Esophagus squamous epithelium (tissue), 5 donors: ENCODE measurements around the gene FBXO22. TPM values are rescaled to one million over a fixed set of nuclear protein-coding genes. Genes with fewer than 3 reads are reported as not detected.

Experiments
- DNase-seq: peaks from one replicate; lab custom pipeline; 2025; lab: John Stamatoyannopoulos, UW
- H3K27ac ChIP-seq, 4 donors: fragments of 200-600 bp; sonication (generic); one replicate each; pipeline ENCODE4 v1.5.1; 2016 to 2019; ENCODE audit warnings: mild to moderate bottlenecking in 1 of 4
- H3K27me3 ChIP-seq, 4 donors: fragments of 200-600 bp; sonication (generic); 1 replicate in 3 of 4; 2 replicates in 1 of 4; pipeline versions ENCODE4 v1.5.1 to v1.6.0; 2017 to 2021; ENCODE audit warnings: antibody characterized with exemption in 1 of 4
- H3K36me3 ChIP-seq, 3 donors: fragments of 200-600 bp; sonication (generic); one replicate each; pipeline ENCODE4 v1.5.1; 2016 to 2019
- H3K4me1 ChIP-seq, 3 donors: fragments of 200-600 bp; sonication (generic); one replicate each; pipeline ENCODE4 v1.5.1; 2017 to 2019
- H3K4me3 ChIP-seq, 4 donors: fragments of 200-600 bp; sonication (generic); 1 replicate in 3 of 4; 2 replicates in 1 of 4; pipeline ENCODE4 v1.5.1; 2016 to 2019; ENCODE audit warnings: mild to moderate bottlenecking in 2 of 4, moderate library complexity in 1 of 4
- H3K9me3 ChIP-seq, 3 donors: fragments of 200-600 bp; sonication (generic); one replicate each; pipeline ENCODE4 v1.5.1; 2016 to 2019
- CTCF ChIP-seq, 6 experiments: fragments of 450-650 bp in 4 of 6; fragments of 200-600 bp in 2 of 6; sonication (generic) in 2 of 6; IDR thresholded peaks; one replicate each; pipeline ENCODE4 v1.5.1; 2016 to 2019; ENCODE audit warnings: antibody characterized with exemption in 6 of 6, mild to moderate bottlenecking in 4 of 6, moderate library complexity in 4 of 6
- POLR2A ChIP-seq, 4 donors: fragments of 450-650 bp; IDR thresholded peaks; one replicate each; pipeline ENCODE4 v1.6.1; 2017; ENCODE audit warnings: antibody characterized with exemption in 4 of 4, mild to moderate bottlenecking in 4 of 4, moderate library complexity in 3 of 4
- WGBS, 2 donors: methylation state at CpG; one replicate each; pipeline ENCODE4 v1.1.5; 2018; 5-methylcytosine and 5-hydroxymethylcytosine counted together
- intact Hi-C: fragments of 100-400 bp; cut with DNase I; formaldehyde crosslinking; loops from one replicate; pipeline ENCODE4 v1.15.0; 2022
- total RNA-seq, 4 donors: library from RNA; depleted of rRNA; stranded (reverse); fragments of >200 nt; gene quantifications; one replicate each; pipeline ENCODE4 v1.1.0, GENCODE V29; 2016
- donor health status: DM: yes; HTN: yes; CAD: no.

FBXO22 gene
- total RNA-seq, 4 donors from 2014 or later = 5.6 to 18.9 (median 15.4) TPM

GRCh38 chr15:75929799-75930565 lies 26.3 kb downstream of the FBXO22 start:
- H3K4me3 ChIP-seq = no peak overlapping the region
- TF ChIP-seq CTCF (IDR thresholded peaks at IDR 0.05) (no peak), POLR2A (IDR thresholded peaks at IDR 0.05) (no peak)
- H3K4me1 ChIP-seq = no peaks in the 10 kb centered on the region
- no peak overlapping the region for H3K27ac ChIP-seq
- DNase-seq = no peak
- H3K36me3 ChIP-seq = peaks cover 0 to 78% (median 2%) of the 10 kb centered on the region in 3 donors
- H3K27me3 ChIP-seq = no peaks in the 10 kb centered on the region
- no peaks in the 10 kb centered on the region for H3K9me3 ChIP-seq
- WGBS, 2 donors = 62 to 66% methylated on average over 5 of the region's 5 CpGs
- intact Hi-C loops = no loop called here

GRCh38 chr15:75930866-75931265 lies 27.2 kb downstream of the FBXO22 start:
- no peaks in the 10 kb centered on the region for H3K9me3 ChIP-seq
- TF ChIP-seq CTCF (IDR thresholded peaks at IDR 0.05) = no peak
- H3K4me1 ChIP-seq = no peaks in the 10 kb centered on the region
- no peak for DNase-seq
- intact Hi-C loops = no loop called here
- H3K36me3 ChIP-seq = peaks cover 0 to 85% (median 2%) of the 10 kb centered on the region in 3 donors
- no peak overlapping the region for H3K4me3 ChIP-seq
- no peaks in the 10 kb centered on the region for H3K27me3 ChIP-seq
- WGBS, 2 donors = 94 to 100% methylated on average over 2 of the region's 2 CpGs
- no peak overlapping the region for H3K27ac ChIP-seq

- WGBS, 2 donors = 65 to 71% methylated on average over 3 of the region's 3 CpGs
- intact Hi-C loops = no loop called here
- H3K27ac ChIP-seq = no peak overlapping the region
These were observed 38.8 kb downstream of the FBXO22 start for GRCh38 chr15:75942464-75942863.

GRCh38 chr15:75943246-75943645 lies 39.6 kb downstream of the FBXO22 start:
- Histone ChIP-seq H3K9me3 (no peaks in the 10 kb centered on the region), H3K4me1 (peaks cover 0 to 10% (median 4%) of the 10 kb centered on the region in 3 donors), H3K27ac (no peak overlapping the region), H3K36me3 (no peaks in the 10 kb centered on the region), H3K27me3 (peaks cover 0 to 6% (median 0%) of the 10 kb centered on the region in 4 donors), H3K4me3 (no peak overlapping the region)
- intact Hi-C loops = no loop called here
- WGBS, 2 donors = 65 to 75% methylated on average over 5 of the region's 5 CpGs
- TF ChIP-seq CTCF (IDR thresholded peaks at IDR 0.05) = no peak
- TF ChIP-seq POLR2A (IDR thresholded peaks at IDR 0.05) = no peak
- DNase-seq = no peak

More at GRCh38 chr15:75942464-75942863, 38.8 kb downstream of the FBXO22 start:
- Histone ChIP-seq H3K36me3 (no peaks in the 10 kb centered on the region), H3K9me3 (no peaks in the 10 kb centered on the region), H3K4me3 (no peak overlapping the region), H3K4me1 (peaks cover 0 to 10% (median 4%) of the 10 kb centered on the region in 3 donors), H3K27me3 (no peaks in the 10 kb centered on the region)
- DNase-seq = no peak
- no peak for TF ChIP-seq POLR2A (IDR thresholded peaks at IDR 0.05)
- no peak for TF ChIP-seq CTCF (IDR thresholded peaks at IDR 0.05)

- H3K4me3 ChIP-seq = no peak overlapping the region
- H3K4me1 ChIP-seq = peaks cover 0 to 10% (median 4%) of the 10 kb centered on the region in 3 donors
- no peak for TF ChIP-seq CTCF (IDR thresholded peaks at IDR 0.05)
- no peak for TF ChIP-seq POLR2A (IDR thresholded peaks at IDR 0.05)
- no peaks in the 10 kb centered on the region for H3K9me3 ChIP-seq
- H3K27me3 ChIP-seq = peaks cover 0 to 11% (median 0%) of the 10 kb centered on the region in 4 donors
- no peak overlapping the region for H3K27ac ChIP-seq
- no peaks in the 10 kb centered on the region for H3K36me3 ChIP-seq
- WGBS, 2 donors = 0 to 33% methylated on average over 1 of the region's 1 CpG
- intact Hi-C loops = no loop called here
- DNase-seq = no peak
These were observed 40.1 kb downstream of the FBXO22 start for GRCh38 chr15:75943713-75944215.
